Renal cortical epithelial cell (primary cell): ENCODE results near the gene LENG1. TPM values are rescaled to one million over a fixed set of nuclear protein-coding genes. Genes with fewer than 3 reads are reported as not detected.

Experiments
- DNase-seq: peaks from one replicate; pipeline ENCODE4 v3.0.0-alpha.2; 2011; ENCODE audit warnings: low read depth
- total RNA-seq: library from RNA; depleted of rRNA; stranded (reverse); fragments of >200 nt; gene quantifications from 2 replicates; pipeline ENCODE4 v1.2.3, GENCODE V29; 2014

Gene LENG1
- total RNA-seq, 1 donor from 2014 or later = 4.0 TPM

GRCh38 chr19:54164369-54165068 is 5.0 kb upstream of the LENG1 start:
- DNase-seq = no peak

- DNase-seq = no peak
These were observed 3.4 kb upstream of the LENG1 start for GRCh38 chr19:54162884-54163283.

GRCh38 chr19:54162241-54162805 is 2.8 kb upstream of the LENG1 start:
- peak; percentile 43 for DNase-seq

GRCh38 chr19:54160854-54161253 is 1.3 kb upstream of the LENG1 start:
- DNase-seq = no peak

GRCh38 chr19:54160182-54160811 is 776 bp upstream of the LENG1 start:
- no peak for DNase-seq

GRCh38 chr19:54158812-54159351 is 639 bp downstream of the LENG1 start:
- DNase-seq = no peak

GRCh38 chr19:54156953-54157352 is 2.6 kb downstream of the LENG1 start:
- DNase-seq = no peak

- DNase-seq = no peak
These were observed 3.0 kb downstream of the LENG1 start for GRCh38 chr19:54156490-54156889.

- no peak for DNase-seq
These were observed 3.8 kb downstream of the LENG1 start for GRCh38 chr19:54155694-54156093.

- DNase-seq = no peak
These were observed 4.7 kb downstream of the LENG1 start for GRCh38 chr19:54154603-54155345.

GRCh38 chr19:54153731-54154326 is 5.7 kb downstream of the LENG1 start:
- no peak for DNase-seq

GRCh38 chr19:54152878-54153524 is 6.5 kb downstream of the LENG1 start:
- no peak for DNase-seq

GRCh38 chr19:54152267-54152666 is 7.3 kb downstream of the LENG1 start:
- no peak for DNase-seq

- DNase-seq = no peak
These were observed 8.0 kb downstream of the LENG1 start for GRCh38 chr19:54151362-54152035.

GRCh38 chr19:54149021-54149812 is 10.3 kb downstream of the LENG1 start:
- DNase-seq = no peak

- no peak for DNase-seq
These were observed 11.4 kb downstream of the LENG1 start for GRCh38 chr19:54148158-54148557.

GRCh38 chr19:54147676-54148075 is 11.8 kb downstream of the LENG1 start:
- no peak for DNase-seq

GRCh38 chr19:54145541-54146158 is 13.9 kb downstream of the LENG1 start:
- DNase-seq = no peak

GRCh38 chr19:54142166-54142780 is 17.2 kb downstream of the LENG1 start:
- DNase-seq = no peak
